Measurements from ENCODE around the gene ZNG1A. TPM values are rescaled to one million over a fixed set of nuclear protein-coding genes. Genes with fewer than 3 reads are reported as not detected.
A peak's percentile ranks its signal among the peaks of the same experiment; 100 is the strongest.
"Not testable (repeated sequence)": the region's sequence is repeated elsewhere in the genome, so short reads cannot be mapped to it uniquely, and the experiment has no call there.

The ZNG1A gene
- total RNA-seq, 1 experiment from 2014 or later, result 69.1 TPM

DNA sequence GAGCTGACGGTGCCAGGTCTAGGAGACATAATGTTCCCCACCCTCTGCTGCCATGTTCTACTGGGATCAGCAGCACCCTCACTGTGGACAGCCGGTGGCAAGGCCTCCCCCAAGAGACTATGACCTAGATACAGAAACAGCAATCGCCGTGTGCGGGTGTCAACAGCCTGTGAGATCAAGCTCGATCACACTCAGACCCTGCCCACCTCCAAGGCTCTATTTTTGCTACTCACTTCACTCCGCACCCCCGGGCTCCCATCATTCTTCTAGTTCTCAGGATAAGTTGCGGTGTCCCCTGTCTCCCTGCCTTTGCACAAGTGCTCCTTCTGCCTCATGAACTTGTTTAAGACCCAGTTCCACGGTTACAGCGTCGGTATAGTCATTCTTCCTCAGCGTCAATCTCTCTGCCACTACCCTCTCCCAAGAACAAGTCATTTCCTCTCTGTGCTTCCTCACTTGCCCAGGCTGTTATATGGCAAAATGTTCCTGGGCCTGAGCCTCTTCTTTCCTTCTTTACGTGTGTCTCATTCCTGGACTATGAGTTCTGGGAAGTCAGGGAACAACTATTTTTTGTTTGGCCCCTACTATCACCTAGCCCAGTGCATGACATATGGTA lies 30.4 kb upstream of the ZNG1A start:
- CTCF ChIA-PET, result no interaction called here
- Histone ChIP-seq H3K79me2 (ENCODE audit: low read length) (no peaks in the 10 kb centered on the region), H3K4me2 (ENCODE audit: low read length) (no peak overlapping the region), H3K27ac (ENCODE audit: low read length) (no peak overlapping the region), H3K4me1 (ENCODE audit: insufficient read depth, low read length) (no peaks in the 10 kb centered on the region), H2AFZ (ENCODE audit: low read length) (no peak overlapping the region), H3K27me3 (ENCODE audit: low read length) (no peaks in the 10 kb centered on the region), H4K20me1 (ENCODE audit: low read length) (no peaks in the 10 kb centered on the region), H3F3A (ENCODE audit: low read length, unreplicated experiment) (no peaks in the 10 kb centered on the region), H3K9me2 (replicated peaks; ENCODE audit: low read length) (no peaks in the 10 kb centered on the region), H3K36me3 (ENCODE audit: low read depth, low read length) (no peaks in the 10 kb centered on the region), H3K4me3 (ENCODE audit: low read length) (no peak overlapping the region), H3K9me3 (ENCODE audit: low read length) (no peaks in the 10 kb centered on the region), H3K9ac (ENCODE audit: low read length) (no peak overlapping the region)
- TF ChIP-seq, protein P1, sequence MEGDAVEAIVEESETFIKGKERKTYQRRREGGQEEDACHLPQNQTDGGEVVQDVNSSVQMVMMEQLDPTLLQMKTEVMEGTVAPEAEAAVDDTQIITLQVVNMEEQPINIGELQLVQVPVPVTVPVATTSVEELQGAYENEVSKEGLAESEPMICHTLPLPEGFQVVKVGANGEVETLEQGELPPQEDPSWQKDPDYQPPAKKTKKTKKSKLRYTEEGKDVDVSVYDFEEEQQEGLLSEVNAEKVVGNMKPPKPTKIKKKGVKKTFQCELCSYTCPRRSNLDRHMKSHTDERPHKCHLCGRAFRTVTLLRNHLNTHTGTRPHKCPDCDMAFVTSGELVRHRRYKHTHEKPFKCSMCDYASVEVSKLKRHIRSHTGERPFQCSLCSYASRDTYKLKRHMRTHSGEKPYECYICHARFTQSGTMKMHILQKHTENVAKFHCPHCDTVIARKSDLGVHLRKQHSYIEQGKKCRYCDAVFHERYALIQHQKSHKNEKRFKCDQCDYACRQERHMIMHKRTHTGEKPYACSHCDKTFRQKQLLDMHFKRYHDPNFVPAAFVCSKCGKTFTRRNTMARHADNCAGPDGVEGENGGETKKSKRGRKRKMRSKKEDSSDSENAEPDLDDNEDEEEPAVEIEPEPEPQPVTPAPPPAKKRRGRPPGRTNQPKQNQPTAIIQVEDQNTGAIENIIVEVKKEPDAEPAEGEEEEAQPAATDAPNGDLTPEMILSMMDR (conservative IDR thresholded peaks at IDR 0.05; ENCODE audit: low read depth, low read length), result no peak
- TF ChIP-seq EZH2phosphoT487 (IDR thresholded peaks at IDR 0.05; ENCODE audit: borderline replicate concordance, low read length) (no peak), EZH2 (IDR thresholded peaks at IDR 0.05; ENCODE audit: low read length, unreplicated experiment) (no peak)
- ATAC-seq (no peak), DNase-seq (no peak)
- BruUV-seq (replicated peaks), result no TSS peak
- POLR2A ChIA-PET (ENCODE audit: unreplicated experiment), result no interaction called here
- intact Hi-C loops (cut with micrococcal nuclease), result no loop called here

DNA sequence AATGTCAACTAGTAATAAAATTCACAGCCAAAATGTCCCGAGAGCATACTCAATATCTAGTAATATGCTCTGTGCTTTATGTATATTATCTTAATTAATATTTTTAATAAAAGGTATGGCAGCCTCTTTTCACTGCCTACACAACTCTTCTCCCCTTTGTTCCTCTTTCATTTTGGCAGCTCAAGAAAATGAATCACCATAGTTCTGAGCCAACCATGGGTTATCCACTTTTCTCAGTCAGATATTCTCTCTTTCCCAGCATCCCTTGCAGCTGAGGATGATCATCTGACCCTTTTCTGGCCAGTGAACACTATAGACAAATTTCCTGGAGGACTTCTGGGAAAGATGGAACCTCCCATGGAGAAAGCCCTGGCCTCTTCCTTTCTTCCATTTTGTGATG lies 27.6 kb upstream of the ZNG1A start:
- H3K36me3 ChIP-seq (ENCODE audit: low read depth, low read length), result no peaks in the 10 kb centered on the region
- DNase-seq, result no peak
- BruUV-seq (replicated peaks), result no TSS peak
- no peaks in the 10 kb centered on the region for H3K79me2 ChIP-seq (ENCODE audit: low read length)
- no peak for TF ChIP-seq EZH2phosphoT487 (IDR thresholded peaks at IDR 0.05; ENCODE audit: borderline replicate concordance, low read length)
- TF ChIP-seq EZH2 (IDR thresholded peaks at IDR 0.05; ENCODE audit: low read length, unreplicated experiment), result no peak
- TF ChIP-seq, protein P1 (conservative IDR thresholded peaks at IDR 0.05; ENCODE audit: low read depth, low read length), result no peak
- ChIA-PET CTCF (no interaction called here), POLR2A (ENCODE audit: unreplicated experiment) (no interaction called here)
- no peak overlapping the region for H3K4me2 ChIP-seq (ENCODE audit: low read length)
- no peak overlapping the region for H3K4me3 ChIP-seq (ENCODE audit: low read length)
- H3K4me1 ChIP-seq (ENCODE audit: insufficient read depth, low read length), result no peaks in the 10 kb centered on the region
- no peaks in the 10 kb centered on the region for H3K27me3 ChIP-seq (ENCODE audit: low read length)
- no peaks in the 10 kb centered on the region for H3K9me3 ChIP-seq (ENCODE audit: low read length)
- intact Hi-C loops (cut with micrococcal nuclease), result no loop called here
- ATAC-seq, result no peak
- H3F3A ChIP-seq (ENCODE audit: low read length, unreplicated experiment), result no peaks in the 10 kb centered on the region
- no peaks in the 10 kb centered on the region for H3K9me2 ChIP-seq (replicated peaks; ENCODE audit: low read length)
- no peaks in the 10 kb centered on the region for H4K20me1 ChIP-seq (ENCODE audit: low read length)
- H3K9ac ChIP-seq (ENCODE audit: low read length), result no peak overlapping the region
- H2AFZ ChIP-seq (ENCODE audit: low read length), result no peak overlapping the region
- no peak overlapping the region for H3K27ac ChIP-seq (ENCODE audit: low read length)

DNA sequence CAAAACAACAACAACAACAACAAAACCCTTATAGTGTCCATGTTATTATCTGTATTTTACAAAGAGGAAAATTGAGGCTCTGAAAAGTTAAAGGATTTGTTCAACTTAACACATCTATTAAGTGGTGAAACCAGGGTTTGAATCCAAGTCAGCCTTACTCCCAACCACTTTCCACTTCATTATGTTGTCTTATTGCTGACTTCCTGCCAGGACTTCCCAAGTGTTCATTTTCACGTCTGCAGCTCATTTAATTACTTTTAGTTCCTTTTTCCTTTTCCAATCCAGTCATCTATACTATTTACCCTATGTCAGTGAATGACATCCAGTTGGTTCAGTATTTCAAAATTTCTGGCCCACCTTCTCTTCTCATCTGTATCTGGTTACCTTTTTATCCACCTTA lies 20.7 kb upstream of the ZNG1A start:
- intact Hi-C loops (cut with micrococcal nuclease); H3F3A ChIP-seq (ENCODE audit: low read length, unreplicated experiment); POLR2A ChIA-PET (ENCODE audit: unreplicated experiment); H3K36me3 ChIP-seq (ENCODE audit: low read depth, low read length); H3K4me2 ChIP-seq (ENCODE audit: low read length); H2AFZ ChIP-seq (ENCODE audit: low read length); H3K27ac ChIP-seq (ENCODE audit: low read length); H3K9ac ChIP-seq (ENCODE audit: low read length); CTCF ChIA-PET; H3K4me1 ChIP-seq (ENCODE audit: insufficient read depth, low read length); H3K4me3 ChIP-seq (ENCODE audit: low read length); DNase-seq; H4K20me1 ChIP-seq (ENCODE audit: low read length); BruUV-seq (replicated peaks); ATAC-seq; H3K9me2 ChIP-seq (replicated peaks; ENCODE audit: low read length); H3K9me3 ChIP-seq (ENCODE audit: low read length); H3K27me3 ChIP-seq (ENCODE audit: low read length); H3K79me2 ChIP-seq (ENCODE audit: low read length): not testable (repeated sequence)

DNA sequence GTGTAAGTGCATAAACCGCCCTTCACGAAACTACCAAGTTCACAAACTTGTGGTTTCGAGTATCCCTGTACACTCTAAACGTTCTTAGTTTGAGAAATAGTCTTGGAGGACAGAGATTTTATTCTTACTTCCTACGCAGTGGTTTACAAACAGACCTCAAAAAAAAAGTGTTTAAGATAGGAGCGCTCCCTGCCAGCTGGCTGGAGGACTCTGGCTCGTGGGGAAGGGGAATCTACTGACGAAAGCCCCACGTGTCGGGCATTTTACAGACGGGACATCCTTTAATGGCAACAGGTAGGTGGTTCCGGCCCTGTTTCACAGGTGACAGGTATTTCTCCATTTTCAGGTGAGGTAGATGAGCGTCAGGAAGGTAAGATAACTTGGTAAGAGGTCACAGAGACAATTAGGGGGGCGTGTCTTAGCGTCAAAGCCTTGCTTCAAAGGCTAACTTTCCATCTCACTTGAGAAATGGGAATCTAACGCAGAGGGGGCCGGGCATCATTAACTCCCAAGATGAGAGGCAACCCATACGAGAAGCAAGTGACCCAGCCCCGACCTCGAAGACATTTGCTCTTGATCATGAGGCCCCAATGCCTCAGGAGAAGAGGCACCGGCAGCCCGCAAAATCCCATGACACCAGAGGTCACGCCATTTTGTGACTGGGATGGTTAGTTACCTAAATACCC lies 573 bp downstream of the ZNG1A start:
- DNase-seq, result not testable (repeated sequence)
- BruUV-seq (replicated peaks), result TSS peak; percentile 77

DNA sequence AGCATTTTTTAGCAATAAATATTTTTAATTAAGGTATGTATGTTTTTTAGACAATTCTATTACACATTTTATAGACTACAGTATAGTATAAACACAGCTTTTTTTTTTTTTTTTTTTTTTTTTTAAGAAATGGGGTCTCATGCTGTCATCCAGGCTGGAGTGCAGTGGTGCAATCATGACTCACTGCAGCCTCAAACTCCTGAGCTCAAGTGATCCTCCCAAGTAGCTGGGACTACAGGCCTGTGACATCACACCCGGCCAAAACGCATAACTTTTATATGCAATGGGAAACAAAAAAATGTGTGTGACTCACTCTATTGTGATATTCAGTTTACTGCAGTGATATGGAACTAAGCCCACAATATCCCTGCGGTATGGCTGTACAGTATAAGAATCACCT lies 9.1 kb downstream of the ZNG1A start:
- H2AFZ ChIP-seq (ENCODE audit: low read length); H4K20me1 ChIP-seq (ENCODE audit: low read length); H3K36me3 ChIP-seq (ENCODE audit: low read depth, low read length); ATAC-seq; H3K27ac ChIP-seq (ENCODE audit: low read length); H3K4me2 ChIP-seq (ENCODE audit: low read length); H3K79me2 ChIP-seq (ENCODE audit: low read length); H3K9me3 ChIP-seq (ENCODE audit: low read length); H3K4me3 ChIP-seq (ENCODE audit: low read length); H3K27me3 ChIP-seq (ENCODE audit: low read length); H3F3A ChIP-seq (ENCODE audit: low read length, unreplicated experiment); H3K4me1 ChIP-seq (ENCODE audit: insufficient read depth, low read length); H3K9me2 ChIP-seq (replicated peaks; ENCODE audit: low read length); BruUV-seq (replicated peaks); CTCF ChIA-PET; DNase-seq; H3K9ac ChIP-seq (ENCODE audit: low read length); intact Hi-C loops (cut with micrococcal nuclease); POLR2A ChIA-PET (ENCODE audit: unreplicated experiment): not testable (repeated sequence)

More for the DNA sequence above, 573 bp downstream of the ZNG1A start:
- intact Hi-C loops (cut with micrococcal nuclease); H3K27me3 ChIP-seq (ENCODE audit: low read length); CTCF ChIA-PET; H3F3A ChIP-seq (ENCODE audit: low read length, unreplicated experiment); H3K9me2 ChIP-seq (replicated peaks; ENCODE audit: low read length); H2AFZ ChIP-seq (ENCODE audit: low read length); H3K27ac ChIP-seq (ENCODE audit: low read length); ATAC-seq; H4K20me1 ChIP-seq (ENCODE audit: low read length); H3K36me3 ChIP-seq (ENCODE audit: low read depth, low read length); POLR2A ChIA-PET (ENCODE audit: unreplicated experiment); H3K79me2 ChIP-seq (ENCODE audit: low read length); H3K4me1 ChIP-seq (ENCODE audit: insufficient read depth, low read length); H3K9me3 ChIP-seq (ENCODE audit: low read length): not testable (repeated sequence)
- Histone ChIP-seq H3K9ac (ENCODE audit: low read length) (peak overlapping the region; percentile 33; the same call in 1 of the 2 replicates), H3K4me3 (ENCODE audit: low read length) (peak overlapping the region; percentile 55), H3K4me2 (ENCODE audit: low read length) (peak overlapping the region; percentile 57; the same call in 1 of the 2 replicates)
